ENCODE results near the gene SLC35E2B. TPM values are rescaled to one million over a fixed set of nuclear protein-coding genes. Genes with fewer than 3 reads are reported as not detected.

Gene SLC35E2B
- total and polyA plus RNA-seq, 2 of the 13 experiments (the other 11 are each of a cell fraction or from before 2014, with no cell fraction given) = 14.1 to 19.7 TPM

GRCh38 chr1:1678581-1679380 is 13.8 kb downstream of the SLC35E2B start (continued):
- TF ChIP-seq ZNF574 (CRISPR knock-in tag; IDR thresholded peaks at IDR 0.05) (peak; percentile 77), MLLT10 (CRISPR knock-in tag; IDR thresholded peaks at IDR 0.05) (no peak), LBX2 (CRISPR knock-in tag; IDR thresholded peaks at IDR 0.05; ENCODE audit: borderline replicate concordance) (no peak), ZNF337 (CRISPR knock-in tag; IDR thresholded peaks at IDR 0.05; ENCODE audit: borderline replicate concordance, low read depth) (0 out of 2 replicates have a peak, but pooled peaks have one; percentile 77), ZBTB8A (CRISPR knock-in tag; IDR thresholded peaks at IDR 0.05; ENCODE audit: borderline replicate concordance, low read depth) (no peak), ZNF3 (CRISPR knock-in tag; IDR thresholded peaks at IDR 0.05) (no peak), TFDP1 (CRISPR knock-in tag; IDR thresholded peaks at IDR 0.05; ENCODE audit: borderline replicate concordance) (peak; percentile 37; the same call in 1 of the 2 replicates), ZNF276 (CRISPR knock-in tag; IDR thresholded peaks at IDR 0.05; ENCODE audit: low read depth) (peak; percentile 58; the same call in 1 of the 2 replicates), ZBTB34 (CRISPR knock-in tag; IDR thresholded peaks at IDR 0.05) (0 out of 2 replicates have a peak, but pooled peaks have one; percentile 39), THAP9 (CRISPR knock-in tag; IDR thresholded peaks at IDR 0.05; ENCODE audit: borderline replicate concordance) (peak; percentile 74; the same call in 1 of the 2 replicates), ZUFSP (CRISPR knock-in tag; IDR thresholded peaks at IDR 0.05; ENCODE audit: borderline replicate concordance) (no peak), GABPB1 (CRISPR knock-in tag; IDR thresholded peaks at IDR 0.05) (peak; percentile 62), TCF7 (IDR thresholded peaks at IDR 0.05; ENCODE audit: low read depth) (peak; percentile 64), ZNF740 (CRISPR knock-in tag; IDR thresholded peaks at IDR 0.05) (no peak)

All from HepG2 (cell line).